Stimulated activated CD4-positive, alpha-beta T cell treated with anti-CD3 and anti-CD28 coated beads, Interleukin-2, amount 100 ng/mL, for 24 hours (primary cell): ENCODE data around the gene NTPCR.
"Not testable (repeated sequence)": the region's sequence is repeated elsewhere in the genome, so short reads cannot be mapped to it uniquely, and the experiment has no call there.

Source experiments
- DNase-seq, 2 donors: peaks; one replicate each; pipeline ENCODE4 v3.0.0-alpha.2; 2020

NTPCR gene, protein sequence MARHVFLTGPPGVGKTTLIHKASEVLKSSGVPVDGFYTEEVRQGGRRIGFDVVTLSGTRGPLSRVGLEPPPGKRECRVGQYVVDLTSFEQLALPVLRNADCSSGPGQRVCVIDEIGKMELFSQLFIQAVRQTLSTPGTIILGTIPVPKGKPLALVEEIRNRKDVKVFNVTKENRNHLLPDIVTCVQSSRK

DNA sequence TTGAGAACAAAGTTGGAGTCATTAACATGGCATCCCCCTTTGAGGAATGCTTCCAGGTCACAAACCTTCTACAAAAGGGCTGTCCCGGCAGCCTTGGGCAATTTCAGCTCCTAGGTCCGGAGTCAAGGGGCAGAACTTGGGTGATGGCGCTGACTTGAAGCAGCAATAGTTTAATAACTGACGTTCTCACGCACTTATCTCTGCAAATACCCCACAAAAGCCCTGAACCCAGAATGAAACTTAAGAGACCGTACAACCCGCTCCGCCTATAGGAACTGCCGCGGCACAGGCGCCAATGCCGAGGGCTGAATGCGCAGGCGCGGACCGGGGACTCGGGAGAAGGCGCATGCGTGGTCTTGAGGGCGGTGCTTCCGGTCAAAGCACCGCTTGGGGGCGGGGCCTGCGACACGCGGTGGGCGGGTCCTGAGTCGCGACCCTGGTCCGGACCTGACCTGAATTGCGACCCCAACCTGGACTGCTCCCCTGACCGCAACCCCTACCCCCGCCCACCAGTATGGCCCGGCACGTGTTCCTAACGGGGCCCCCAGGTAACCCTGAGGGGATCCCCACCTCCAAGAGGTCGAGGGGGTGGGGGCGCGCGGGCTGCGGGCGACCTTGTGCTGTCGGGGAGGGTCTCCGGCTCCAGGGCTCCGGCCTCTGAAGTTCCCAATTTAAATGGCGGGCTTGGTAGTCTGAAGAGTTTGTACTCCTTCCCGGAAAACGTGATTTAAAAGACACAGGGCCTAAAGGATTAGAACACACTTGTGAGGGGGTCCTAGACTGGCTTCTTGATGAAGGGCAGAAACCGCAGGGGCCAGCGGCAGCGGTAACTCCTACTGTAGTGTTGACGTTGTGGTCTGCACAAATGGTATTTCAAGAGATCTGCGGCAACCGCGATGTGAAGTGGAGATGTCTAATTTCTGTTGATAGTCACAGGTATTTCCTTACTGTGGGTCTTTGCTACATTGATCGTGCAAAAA, at the start of gene NTPCR:
NTPCR (plus strand) TSS at position 415 of the 980 bp plus-strand sequence; CDS start at position 515, 100 bp downstream.
- peak; percentile 97 to 98 for DNase-seq

DNA sequence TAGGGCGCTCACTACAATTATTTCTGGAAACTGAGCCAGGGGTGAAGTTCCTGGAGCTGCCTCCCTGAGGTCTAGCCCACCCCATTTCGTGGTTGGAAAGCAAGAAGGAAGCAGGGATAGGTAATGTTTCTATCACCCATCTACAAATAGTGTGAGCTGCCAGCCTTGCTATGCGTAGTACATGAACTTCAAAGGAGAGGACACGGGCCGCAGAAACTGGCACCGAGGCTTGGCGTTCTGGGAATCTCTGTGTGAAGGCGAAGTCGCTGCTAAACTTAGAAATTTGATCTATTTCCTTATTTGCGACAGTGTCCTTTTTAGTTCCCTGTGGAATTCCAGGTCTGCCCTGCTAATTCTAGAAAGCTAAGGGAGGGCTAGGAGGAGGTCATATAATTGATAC, 49.6 kb upstream of the NTPCR start:
- no peak for DNase-seq

DNA sequence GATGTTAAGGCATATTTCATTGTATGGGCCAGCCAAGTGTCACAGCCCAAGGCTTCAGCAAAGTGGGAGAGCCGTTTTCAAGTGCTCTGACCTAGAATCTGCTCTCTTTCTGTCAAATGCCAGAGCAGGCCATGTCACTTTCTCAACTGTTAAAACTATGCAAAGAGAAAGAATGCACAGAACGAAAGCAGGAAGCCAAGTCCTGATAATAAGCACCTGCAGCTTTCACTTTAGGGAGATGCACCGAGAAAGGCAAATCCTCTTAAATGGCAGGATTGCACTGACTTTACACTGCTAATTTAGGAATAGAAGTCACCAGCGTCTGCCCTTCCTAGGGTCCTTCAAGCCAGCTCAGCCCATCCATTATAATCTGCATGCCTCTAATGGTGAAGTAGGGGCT, 49.2 kb upstream of the NTPCR start:
- DNase-seq, result no peak

DNA sequence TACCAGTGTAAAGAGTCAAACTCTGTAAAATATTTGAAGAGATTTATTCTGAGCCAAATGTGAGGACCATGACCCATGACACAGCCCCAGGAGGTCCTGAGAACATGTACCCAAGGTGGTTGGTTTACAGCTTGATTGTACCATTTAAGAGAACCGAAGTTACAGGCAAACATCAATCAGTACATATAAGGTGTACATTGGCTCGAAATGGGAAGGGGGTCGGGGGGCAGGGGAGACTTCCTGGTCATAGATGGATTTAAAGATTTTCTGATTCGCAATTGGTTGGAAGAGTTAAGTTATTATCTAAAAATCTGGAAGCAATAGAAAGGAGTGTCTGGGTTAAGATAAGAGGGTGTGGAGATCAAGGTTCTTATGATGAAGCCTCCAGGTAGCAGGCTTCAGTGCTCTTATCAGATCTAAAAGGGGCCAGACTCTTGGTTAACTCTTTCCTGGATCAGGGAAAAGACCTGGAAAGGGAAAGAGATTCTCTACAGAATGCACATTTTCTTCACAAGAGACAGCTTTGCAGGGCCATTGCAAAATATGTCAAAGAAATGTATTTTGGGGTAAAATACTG, 47.5 kb upstream of the NTPCR start:
- DNase-seq, result no peak

DNA sequence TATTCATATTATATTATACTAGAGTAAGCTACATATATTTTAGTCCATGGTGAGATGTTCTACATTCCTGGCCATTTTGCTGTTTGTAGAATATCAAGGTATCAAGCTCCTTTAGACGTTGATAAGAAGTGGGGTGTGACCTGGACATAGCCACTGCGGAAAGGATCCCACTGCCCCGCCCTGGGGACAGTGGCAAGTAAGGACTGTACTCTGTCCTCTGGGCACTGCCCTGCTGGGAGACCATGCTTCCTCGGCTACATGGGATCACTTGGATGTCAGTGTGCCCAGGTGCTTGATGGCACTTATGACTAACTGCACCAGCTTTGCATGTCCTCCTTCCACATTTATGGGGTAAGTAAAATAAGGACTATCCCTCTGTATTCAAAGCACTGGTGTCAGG, 46.3 kb upstream of the NTPCR start:
- DNase-seq, result no peak

DNA sequence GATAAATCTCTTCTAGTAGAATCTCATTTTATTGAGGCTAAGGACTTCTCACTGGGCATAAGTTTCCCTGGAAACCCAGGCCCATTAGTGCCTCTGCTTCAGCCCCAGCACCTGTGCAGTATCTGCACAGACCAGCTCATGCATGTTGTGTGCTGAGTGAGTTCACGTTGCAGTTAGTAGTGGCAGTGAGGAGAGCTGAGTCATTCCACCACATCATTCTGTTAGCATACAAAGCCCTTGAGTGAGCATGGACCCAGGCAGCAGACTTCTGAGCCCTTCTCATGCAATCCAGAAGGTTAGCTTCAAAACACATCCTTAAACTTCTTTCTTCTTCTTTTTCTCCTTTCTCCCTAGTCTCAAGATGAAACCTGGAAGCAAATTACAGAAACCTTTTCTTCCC, 45.8 kb upstream of the NTPCR start:
- DNase-seq, result no peak

DNA sequence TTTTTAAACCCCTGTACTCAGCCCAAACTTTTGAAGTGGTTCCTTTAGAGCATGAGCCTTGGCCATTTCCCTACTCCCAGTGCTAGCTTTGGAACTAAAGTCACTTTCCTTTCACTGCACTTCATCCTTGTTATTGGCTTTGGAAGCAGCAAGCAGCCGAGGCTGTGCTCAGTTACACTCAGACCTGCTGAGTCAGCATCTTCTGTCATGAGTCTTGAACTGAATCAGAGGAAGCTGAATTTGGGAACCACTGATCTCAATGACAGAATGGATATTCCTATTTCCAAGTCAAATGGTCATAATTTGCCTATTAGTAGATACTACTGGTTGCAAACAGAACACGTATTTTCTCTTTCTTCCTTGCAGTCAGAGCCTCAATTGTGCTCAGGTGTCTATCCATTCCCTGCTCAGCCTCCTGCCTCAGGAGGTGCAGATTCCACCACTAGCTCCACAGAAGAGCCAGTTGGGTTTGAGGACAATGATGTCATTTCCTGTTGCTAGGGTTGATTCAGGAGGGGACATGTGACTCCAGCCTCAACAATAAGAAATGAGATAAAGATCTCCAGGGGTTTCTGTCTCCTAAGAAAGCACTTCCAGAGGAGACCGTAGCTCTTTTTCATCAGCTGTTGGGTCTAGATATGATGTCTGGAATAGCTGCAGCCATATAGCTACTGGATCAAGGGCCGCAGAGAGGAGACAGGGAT, 44.9 kb upstream of the NTPCR start:
- no peak for DNase-seq

DNA sequence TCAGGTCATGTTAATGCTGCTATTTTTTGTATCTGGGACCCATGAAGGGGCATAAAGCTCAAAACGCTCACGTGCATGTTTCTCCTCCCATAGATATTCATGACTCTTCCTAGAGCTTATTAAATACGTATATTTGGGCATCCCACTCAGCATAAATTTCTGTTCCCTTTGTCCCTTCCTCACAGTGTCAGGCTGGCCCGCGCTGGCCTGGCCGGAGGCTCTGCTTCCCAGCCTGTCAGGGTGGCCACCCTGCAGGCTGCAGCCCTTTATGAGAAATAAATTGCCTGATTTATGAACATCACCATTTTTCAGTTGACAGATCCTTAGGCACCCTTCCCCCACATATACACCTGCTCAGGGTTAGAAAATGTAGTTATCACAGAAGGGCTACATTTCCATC, 44.0 kb upstream of the NTPCR start:
- no peak for DNase-seq

DNA sequence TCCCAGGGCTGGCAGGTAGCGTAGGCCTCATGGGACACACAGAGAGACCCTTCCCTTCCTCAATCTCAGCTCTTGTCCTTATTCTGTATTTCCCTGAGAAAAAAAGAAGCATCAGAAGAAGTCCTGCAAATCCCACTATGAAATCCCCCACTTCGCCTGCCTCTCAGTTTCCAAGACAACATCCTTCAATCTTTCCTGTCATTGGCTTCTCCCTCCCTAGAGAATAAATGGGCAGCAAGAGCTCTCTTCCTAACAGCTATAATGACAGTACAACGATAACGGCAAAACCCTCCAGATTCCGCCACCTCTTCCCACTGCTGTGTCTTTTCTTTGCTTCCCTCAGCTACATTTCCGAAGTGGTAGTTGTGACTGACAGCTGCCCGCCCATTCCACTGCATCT, 41.6 kb upstream of the NTPCR start:
- no peak for DNase-seq

DNA sequence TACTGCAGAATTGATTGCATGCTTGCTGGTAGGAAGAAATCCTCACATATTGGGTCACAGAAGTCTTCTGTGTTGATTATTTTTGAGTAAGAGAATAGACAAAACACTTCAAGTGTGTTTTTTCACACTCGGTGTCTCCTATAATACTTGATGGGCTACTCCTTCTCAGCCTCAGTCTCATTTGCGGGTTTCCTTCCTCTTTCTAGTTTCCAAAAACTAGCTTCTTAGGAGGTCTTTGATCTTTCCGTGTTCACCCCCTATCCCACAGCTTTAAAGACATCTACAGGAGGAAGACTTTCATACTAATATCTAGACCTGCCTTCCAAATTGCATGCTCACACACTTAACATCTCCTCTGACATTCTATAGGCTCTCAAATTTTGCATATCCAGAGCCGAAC, 40.7 kb upstream of the NTPCR start:
- DNase-seq, result no peak

DNA sequence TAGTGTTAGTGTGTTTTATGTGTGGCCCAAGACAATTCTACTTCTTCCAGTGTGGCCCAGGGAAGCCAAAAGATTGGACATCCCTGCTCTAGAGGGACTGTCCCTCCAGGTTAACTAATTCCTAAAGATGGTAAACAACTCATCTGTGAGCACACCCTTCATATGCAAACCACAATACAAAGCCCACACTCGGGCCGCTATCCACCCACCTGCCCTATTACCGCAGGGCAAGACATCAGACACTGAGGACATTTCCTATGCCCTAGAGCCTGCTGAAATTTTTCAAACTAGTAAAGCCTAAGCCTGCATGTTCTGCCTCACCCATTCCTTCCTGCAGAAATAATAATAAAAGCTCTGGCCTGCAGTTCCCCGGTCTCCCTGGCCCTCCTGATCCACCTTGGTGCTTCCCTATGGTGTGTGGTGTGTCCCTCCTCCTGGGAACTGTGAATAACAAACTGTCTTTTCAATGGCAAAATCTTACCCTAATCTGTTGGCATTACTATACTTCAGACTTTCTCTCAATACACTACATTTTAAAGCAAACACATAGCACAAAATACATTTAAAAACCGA, 39.3 kb upstream of the NTPCR start:
- no peak for DNase-seq

DNA sequence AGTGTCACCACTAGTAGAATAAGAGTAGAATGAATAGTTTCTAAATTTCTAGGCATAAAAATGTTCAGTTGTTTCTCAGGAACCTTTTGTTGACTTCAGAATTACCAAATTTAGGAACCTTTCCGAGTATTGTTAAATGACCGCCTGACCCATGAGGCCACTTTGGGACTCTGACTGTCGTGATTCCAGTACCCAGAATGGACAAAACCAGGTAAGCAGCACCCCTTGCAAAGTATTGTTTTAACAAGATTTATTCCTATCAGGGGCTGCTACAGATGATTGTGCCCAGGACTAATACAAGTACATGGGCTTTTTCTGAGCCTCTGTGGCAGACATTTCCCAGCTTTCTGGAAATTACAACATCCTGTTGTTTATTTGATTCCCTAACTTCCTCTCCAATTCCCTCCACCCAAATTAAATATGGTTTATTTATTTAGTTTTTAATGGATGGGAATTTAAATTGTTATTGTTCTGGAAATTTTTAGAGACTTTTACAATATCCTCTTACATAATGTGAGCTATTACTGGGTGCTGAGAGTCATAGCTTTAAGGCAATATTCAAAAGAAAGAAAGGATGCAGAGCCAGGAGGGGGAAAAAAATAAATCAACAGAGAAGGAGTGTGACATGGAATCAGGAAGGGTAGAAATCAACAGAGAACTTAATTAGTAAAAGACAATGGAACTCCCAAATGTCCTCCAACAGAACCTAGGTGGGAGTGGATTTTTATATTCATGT, 37.4 kb upstream of the NTPCR start:
- DNase-seq, result no peak

DNA sequence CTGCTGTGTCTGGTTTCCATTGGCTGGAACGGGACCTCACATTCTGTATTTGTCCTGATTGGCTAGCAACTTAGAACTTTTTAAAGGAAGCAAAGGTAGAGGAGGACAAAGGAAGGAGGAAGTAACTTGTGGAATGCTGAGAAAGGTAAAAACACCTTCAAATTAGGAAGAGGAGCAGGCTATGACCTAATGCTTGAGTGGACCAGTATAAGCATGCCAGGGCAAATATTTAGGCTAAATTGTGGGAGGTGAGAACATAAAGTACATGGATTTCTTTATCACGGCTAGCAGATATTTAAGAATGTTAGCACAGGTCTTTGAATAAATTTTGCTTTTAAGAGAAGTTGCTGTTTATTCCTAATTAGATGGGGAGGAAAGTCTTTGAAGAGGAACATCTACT, 36.1 kb upstream of the NTPCR start:
- DNase-seq, result not testable (repeated sequence)

DNA sequence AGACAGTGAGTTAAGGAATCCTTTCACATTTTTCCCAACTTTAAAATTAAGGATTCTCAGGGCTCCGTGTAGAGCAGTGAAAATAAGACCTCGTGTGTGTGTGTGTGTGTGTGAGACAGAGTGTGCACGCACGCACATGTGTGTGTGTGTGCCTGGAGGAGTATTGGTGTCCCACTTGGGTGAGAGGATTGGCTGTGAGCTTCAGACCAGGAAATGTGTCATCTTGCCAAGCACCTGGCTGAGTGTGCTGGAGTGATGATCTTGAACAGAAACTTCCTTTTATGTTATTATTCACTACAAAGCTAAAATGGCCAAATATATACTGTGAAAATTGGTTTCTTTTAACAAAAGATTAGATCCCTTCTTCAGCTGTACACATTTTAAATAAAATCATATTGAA, 35.2 kb upstream of the NTPCR start:
- DNase-seq, result no peak

DNA sequence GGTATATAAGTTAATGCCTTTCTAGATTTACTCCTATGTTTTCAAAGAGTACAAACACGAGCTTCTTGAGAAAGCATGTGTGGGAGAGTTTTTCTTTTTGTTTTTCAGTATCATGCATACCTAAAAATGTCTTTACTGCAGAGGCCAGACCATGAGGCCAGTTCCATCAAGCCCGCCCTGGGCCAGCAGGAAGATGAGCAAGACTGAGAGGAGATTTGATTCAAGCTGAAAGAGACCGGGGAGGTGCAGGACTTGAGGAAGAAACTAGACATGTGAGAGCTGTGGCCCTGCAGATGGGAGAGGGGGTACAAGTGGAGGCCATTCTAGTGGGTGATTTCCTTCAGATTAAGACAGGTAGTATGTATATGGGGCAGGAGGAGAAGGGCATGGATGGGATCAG, 33.4 kb upstream of the NTPCR start:
- DNase-seq, result no peak

DNA sequence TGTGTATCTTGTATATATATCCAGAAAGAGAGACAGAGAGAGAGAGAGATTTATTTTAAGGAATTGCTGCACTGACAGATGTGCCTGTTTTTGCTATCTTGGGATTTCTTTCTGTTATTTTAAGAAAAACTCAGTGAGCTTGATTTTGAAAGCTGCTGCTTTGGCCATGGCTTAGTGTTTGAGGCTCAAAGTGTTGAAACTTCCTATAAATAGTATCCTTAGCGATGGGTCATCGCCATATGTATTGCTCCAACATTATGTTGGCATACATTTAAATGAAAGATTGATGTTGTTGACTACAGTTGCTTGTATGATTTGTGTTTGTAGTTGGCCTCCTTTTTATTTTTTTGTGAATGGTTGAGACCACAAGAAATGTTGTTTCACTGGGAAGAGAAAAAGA, 29.0 kb upstream of the NTPCR start:
- no peak for DNase-seq

DNA sequence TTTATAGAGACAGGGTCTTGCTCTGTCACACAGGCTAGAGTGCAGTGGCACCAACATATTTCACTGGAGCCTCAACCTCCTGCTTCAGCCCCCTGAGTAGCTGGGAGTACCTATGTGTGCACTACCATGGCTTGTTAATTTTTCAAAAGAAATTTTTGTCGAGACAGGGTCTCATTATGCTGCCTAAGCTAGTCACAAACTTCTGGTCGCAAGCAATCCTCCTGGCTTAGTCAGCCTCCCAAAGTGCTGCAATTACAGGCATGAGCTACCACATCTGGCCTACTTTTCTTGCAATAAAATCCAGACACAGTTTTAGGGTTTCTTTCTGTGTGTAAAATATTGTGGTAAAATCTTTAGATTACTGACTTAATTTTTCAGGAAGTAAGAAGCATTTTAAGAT, 27.9 kb upstream of the NTPCR start:
- no peak for DNase-seq

DNA sequence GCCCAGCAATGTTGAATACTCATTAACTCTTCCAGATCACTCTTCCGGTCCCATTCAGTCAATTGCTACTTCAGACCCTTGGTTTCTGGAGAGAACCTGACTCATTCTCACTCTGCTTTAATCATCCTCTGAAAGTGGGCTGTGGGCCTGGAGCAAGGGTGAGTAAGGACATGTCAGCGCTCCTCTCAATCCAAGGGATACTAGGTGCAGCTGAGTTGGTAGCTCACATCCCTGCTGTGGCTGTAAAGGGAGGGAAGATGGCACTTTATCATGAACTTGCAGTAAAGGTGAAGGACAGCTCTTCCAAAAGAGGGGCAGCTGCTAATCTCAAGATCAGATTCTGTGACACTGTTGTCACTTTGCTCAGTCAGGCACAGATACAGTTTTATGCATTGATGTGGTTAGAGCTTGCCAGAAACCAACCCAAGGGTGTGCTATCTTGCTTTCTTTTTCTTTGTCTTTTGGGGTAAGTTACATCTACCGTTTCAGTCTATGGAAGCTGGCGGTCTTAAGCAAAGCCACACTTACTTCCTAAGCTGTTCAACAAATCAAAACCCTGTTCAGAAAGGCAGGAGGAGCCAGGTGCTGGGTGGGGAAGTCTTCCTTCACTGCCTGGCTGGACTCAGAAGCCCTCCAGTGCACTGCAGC, 26.5 kb upstream of the NTPCR start:
- DNase-seq, result peak; percentile 47 to 55

DNA sequence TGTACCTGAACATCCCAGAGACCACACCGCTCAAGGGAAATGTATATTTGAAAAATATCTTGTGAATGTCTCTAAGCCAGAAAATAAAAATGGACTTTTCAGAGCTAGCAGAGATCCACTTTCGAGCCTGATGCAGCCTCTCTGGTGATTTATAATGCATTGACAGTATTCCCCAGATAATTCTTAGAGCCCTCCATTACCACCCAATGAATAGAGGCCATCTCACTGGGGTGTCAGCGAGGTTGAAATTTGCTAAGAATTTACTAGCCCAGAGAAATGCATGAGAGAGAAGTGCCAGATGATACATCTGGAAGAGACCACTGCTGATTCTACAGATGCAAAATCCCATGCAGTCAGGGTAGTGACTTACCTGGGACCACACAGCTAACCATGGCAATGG, 25.5 kb upstream of the NTPCR start:
- no peak for DNase-seq

DNA sequence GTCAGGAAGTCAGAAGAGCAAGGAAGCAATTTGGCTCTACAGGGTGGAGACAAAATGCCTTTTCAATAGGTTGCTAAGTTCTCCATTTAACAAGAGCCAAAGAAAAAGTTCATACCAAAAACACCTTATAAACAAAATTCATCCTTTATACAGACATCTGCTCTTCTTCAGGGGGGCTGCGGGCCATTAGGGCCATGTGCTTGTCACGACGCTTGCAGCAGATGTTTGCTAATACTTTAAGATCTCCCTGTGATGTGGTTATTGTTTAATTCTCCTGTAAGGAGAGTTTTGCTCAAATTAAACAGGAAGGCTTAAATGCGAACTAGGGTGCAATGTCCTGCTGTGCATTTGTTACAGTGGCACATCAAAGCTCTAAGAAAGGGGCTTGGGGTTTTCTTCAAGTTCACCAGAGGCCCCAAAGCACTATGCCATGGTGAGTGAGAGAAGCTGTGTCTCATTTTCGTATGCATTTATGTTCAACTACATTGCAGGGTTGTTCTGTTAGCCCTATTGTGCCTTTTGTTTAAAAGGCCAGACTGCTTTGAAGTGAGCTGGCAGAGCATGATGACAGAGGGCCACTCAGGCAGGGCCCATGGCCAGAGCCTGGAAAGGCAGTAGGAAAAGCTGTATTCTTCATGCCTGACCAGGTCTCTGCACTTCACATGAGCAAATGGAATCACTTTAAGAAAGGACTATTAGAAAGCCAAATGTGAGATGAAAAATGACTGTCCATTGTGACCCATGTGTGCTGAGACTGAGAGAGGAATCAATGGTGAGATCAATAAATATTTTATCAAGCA, 24.8 kb upstream of the NTPCR start:
- DNase-seq, result no peak

DNA sequence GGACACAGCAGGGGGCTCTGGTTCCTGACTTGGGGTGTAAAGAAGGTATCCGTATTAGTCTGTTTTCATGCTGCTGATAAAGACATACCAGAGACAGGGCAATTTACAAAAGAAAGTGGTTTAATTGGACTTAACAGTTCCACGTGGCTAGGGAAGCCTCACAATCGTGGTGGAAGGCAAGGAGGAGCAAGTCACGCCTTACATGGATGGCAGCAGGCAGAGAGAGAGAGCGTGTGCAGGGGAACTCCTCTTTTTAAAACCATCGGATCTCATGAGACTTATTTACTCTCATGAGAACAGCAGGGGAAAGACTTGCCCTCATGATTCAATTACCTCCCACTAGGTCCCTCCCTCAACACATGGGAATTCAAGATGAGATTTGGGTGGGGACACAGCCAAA, 23.2 kb upstream of the NTPCR start:
- not testable (repeated sequence) for DNase-seq
